H1 (cell line): ENCODE data around the gene TP53RK. TPM values are rescaled to one million over a fixed set of nuclear protein-coding genes. Genes with fewer than 3 reads are reported as not detected.
A peak's percentile ranks its signal among the peaks of the same experiment; 100 is the strongest.

Experiments
- CTCF ChIA-PET: fragments of 300-600 bp; sonication (Branson Sonifier 250); formaldehyde crosslinking; loops from one replicate; lab custom pipeline; 2021; ENCODE audit not compliant: partially characterized antibody; lab: Charles Lee
- POLR2A ChIA-PET: fragments of 300-600 bp; sonication (Branson Sonifier 250); formaldehyde crosslinking; loops from one replicate; lab custom pipeline; 2021; ENCODE audit warnings: inconsistent platforms; ENCODE audit not compliant: partially characterized antibody; lab: Charles Lee
- DNase-seq, 2 experiments: peaks; one replicate each; pipeline versions ENCODE4 v3.0.0 to v3.0.0-alpha.2; 2010 to 2022; ENCODE audit warnings: low spot score in 2 of 2, low read depth in 1 of 2, mixed read lengths in 1 of 2
- FAIRE-seq: peaks from 2 replicates; lab custom pipeline; 2011; peaks lifted over from hg19 to GRCh38; lab: Jason Lieb, UNC
- H2AFZ ChIP-seq: 2 replicates; pipeline ENCODE4 v1.8.1; 2012; ENCODE audit warnings: low read length, inconsistent platforms
- H2AK5ac ChIP-seq: 2 replicates; pipeline ENCODE4 v1.6.1; 2013; ENCODE audit warnings: low read depth, low read length
- H2BK120ac ChIP-seq: replicated peaks from 2 replicates; pipeline ENCODE3; 2013; ENCODE audit warnings: low read depth, low read length, inconsistent platforms
- H2BK12ac ChIP-seq: 2 replicates; pipeline ENCODE4 v1.6.1; 2013; ENCODE audit warnings: low read depth, low read length
- H2BK15ac ChIP-seq: 2 replicates; pipeline ENCODE4 v1.6.1; 2013; ENCODE audit warnings: low read length
- H2BK20ac ChIP-seq: 2 replicates; pipeline ENCODE4 v1.6.1; 2013; ENCODE audit warnings: low read length
- H2BK5ac ChIP-seq: 2 replicates; pipeline ENCODE4 v1.6.1; 2013; ENCODE audit warnings: low read depth, low read length
- H3K14ac ChIP-seq: 2 replicates; pipeline ENCODE4 v1.6.1; 2013; ENCODE audit warnings: inconsistent platforms; ENCODE audit not compliant: insufficient read length
- H3K18ac ChIP-seq: 2 replicates; pipeline ENCODE4 v1.6.1; 2013; ENCODE audit warnings: low read length; ENCODE audit errors: extremely low read depth
- H3K23ac ChIP-seq: 2 replicates; pipeline ENCODE4 v1.6.1; 2013; ENCODE audit warnings: inconsistent platforms; ENCODE audit not compliant: insufficient read length
- H3K23me2 ChIP-seq: 2 replicates; pipeline ENCODE4 v1.6.1; 2013; ENCODE audit warnings: low read depth, low read length
- H3K27ac ChIP-seq: 2 replicates; pipeline ENCODE4 v1.6.1; 2011; ENCODE audit warnings: low read depth, low read length, inconsistent platforms
- H3K27me3 ChIP-seq, 4 experiments: replicated peaks in 1 of 4; 1 replicate in 1 of 4; 2 replicates in 3 of 4; pipeline versions ENCODE4 v1.6.1 to v1.8.1; 2011 to 2013; ENCODE audit warnings: low read length in 3 of 4, mild to moderate bottlenecking in 3 of 4, inconsistent platforms in 2 of 4, mixed read lengths in 2 of 4, moderate library complexity in 1 of 4; ENCODE audit not compliant: control insufficient read depth in 3 of 4, insufficient read depth in 3 of 4; ENCODE audit errors: extremely low read depth in 1 of 4
- H3K36me3 ChIP-seq, 4 experiments: 2 replicates each; pipeline versions ENCODE4 v1.6.1 to v1.8.1; 2011 to 2013; ENCODE audit warnings: mild to moderate bottlenecking in 4 of 4, low read length in 3 of 4, moderate library complexity in 2 of 4, control low read depth in 1 of 4, inconsistent platforms in 1 of 4; ENCODE audit not compliant: insufficient read depth in 4 of 4, control insufficient read depth in 2 of 4
- H3K4ac ChIP-seq: replicated peaks from 2 replicates; pipeline ENCODE3; 2013; ENCODE audit warnings: low read length, low read depth, mixed read lengths, inconsistent platforms; ENCODE audit not compliant: insufficient read length
- H3K4me1 ChIP-seq, 4 experiments: replicated peaks in 1 of 4; 1 replicate in 1 of 4; 2 replicates in 3 of 4; pipeline versions ENCODE4 v1.6.1 to v1.8.1; 2011 to 2013; ENCODE audit warnings: low read length in 3 of 4, inconsistent platforms in 2 of 4, mixed read lengths in 1 of 4; ENCODE audit not compliant: insufficient read depth in 4 of 4, control insufficient read depth in 3 of 4
- H3K4me2 ChIP-seq, 2 experiments: 2 replicates each; pipeline versions ENCODE4 v1.6.1 to v1.8.1; 2011 to 2013; ENCODE audit warnings: low read depth in 2 of 2, low read length in 2 of 2, control low read depth in 1 of 2, inconsistent platforms in 1 of 2, mild to moderate bottlenecking in 1 of 2; ENCODE audit not compliant: insufficient read depth in 1 of 2
- H3K4me3 ChIP-seq, 4 experiments: fragments of 200-600, 300-600 bp in 1 of 4; sonication (generic), shearing (Covaris generic), sonication (Bioruptor Twin) in 1 of 4; 2 replicates each; pipeline versions ENCODE4 v1.5.1 to v1.8.1; 2011 to 2016; ENCODE audit warnings: low read length in 4 of 4, low read depth in 3 of 4, control low read depth in 2 of 4, inconsistent platforms in 2 of 4, mild to moderate bottlenecking in 2 of 4, mixed read lengths in 1 of 4, moderate library complexity in 1 of 4; ENCODE audit not compliant: insufficient read depth in 2 of 4; ENCODE audit errors: extremely low read depth in 1 of 4
- H3K56ac ChIP-seq: replicated peaks from 2 replicates; pipeline ENCODE3; 2013; ENCODE audit warnings: low read depth, mild to moderate bottlenecking, mixed read lengths, low read length, inconsistent platforms; ENCODE audit not compliant: insufficient read length
- H3K79me1 ChIP-seq: 2 replicates; pipeline ENCODE4 v1.6.1; 2013; ENCODE audit warnings: low read depth, low read length, control low read depth
- H3K79me2 ChIP-seq, 2 experiments: 2 replicates each; pipeline versions ENCODE4 v1.6.1 to v1.8.1; 2012 to 2013; ENCODE audit warnings: low read length in 2 of 2, mild to moderate bottlenecking in 2 of 2, inconsistent platforms in 1 of 2; ENCODE audit not compliant: insufficient read depth in 2 of 2, control insufficient read depth in 1 of 2
- H3K9ac ChIP-seq, 4 experiments: replicated peaks in 1 of 4; 1 replicate in 1 of 4; 2 replicates in 3 of 4; pipeline versions ENCODE4 v1.6.1 to v1.8.1; 2011 to 2013; ENCODE audit warnings: low read depth in 3 of 4, low read length in 3 of 4, control low read depth in 2 of 4, mild to moderate bottlenecking in 2 of 4, moderate library complexity in 2 of 4, inconsistent platforms in 1 of 4; ENCODE audit errors: extremely low read depth in 1 of 4
- H3K9me3 ChIP-seq, 2 experiments: 2 replicates each; pipeline versions ENCODE4 v1.6.1 to v1.8.1; 2012 to 2013; ENCODE audit warnings: mild to moderate bottlenecking in 2 of 2, moderate library complexity in 2 of 2, control low read depth in 1 of 2, inconsistent platforms in 1 of 2, low read depth in 1 of 2, low read length in 1 of 2, mixed read lengths in 1 of 2; ENCODE audit not compliant: insufficient read depth in 2 of 2
- H4K20me1 ChIP-seq, 2 experiments: replicated peaks in 1 of 2; 2 replicates each; pipeline versions ENCODE3 to v1.8.1; 2011 to 2013; ENCODE audit warnings: inconsistent platforms in 2 of 2, low read length in 2 of 2, mild to moderate bottlenecking in 1 of 2; ENCODE audit not compliant: insufficient read depth in 2 of 2, control insufficient read depth in 1 of 2
- H4K5ac ChIP-seq: 2 replicates; pipeline ENCODE4 v1.6.1; 2013; ENCODE audit warnings: low read length, low read depth, mixed read lengths, inconsistent platforms; ENCODE audit not compliant: insufficient read length
- H4K8ac ChIP-seq: 2 replicates; pipeline ENCODE4 v1.8.0; 2013; ENCODE audit warnings: mild to moderate bottlenecking, moderate library complexity, low read length, inconsistent platforms; ENCODE audit not compliant: insufficient read depth; ENCODE audit errors: extremely low read depth
- H4K91ac ChIP-seq: replicated peaks from 2 replicates; pipeline ENCODE3; 2013; ENCODE audit warnings: low read length, mixed read lengths, inconsistent platforms; ENCODE audit not compliant: insufficient read length
- EGR1 ChIP-seq: IDR thresholded peaks from 2 replicates; pipeline ENCODE4 v1.6.1; 2011; ENCODE audit warnings: low read depth, low read length, borderline replicate concordance
- EP300 ChIP-seq, 2 experiments: IDR thresholded peaks; 1 replicate in 1 of 2; 2 replicates in 1 of 2; pipeline ENCODE4 v1.6.1; 2011 to 2012; ENCODE audit warnings: low read depth in 2 of 2, low read length in 2 of 2, mild to moderate bottlenecking in 2 of 2, borderline replicate concordance in 1 of 2, inconsistent platforms in 1 of 2, moderate library complexity in 1 of 2
- EZH2 ChIP-seq: fragments of 200-600 bp; sonication (generic); IDR thresholded peaks from 2 replicates; pipeline ENCODE4 v1.7.1; 2012; ENCODE audit warnings: low read depth, mild to moderate bottlenecking, moderate library complexity, low read length, inconsistent platforms; ENCODE audit not compliant: severe bottlenecking
- MAX ChIP-seq: IDR thresholded peaks from 2 replicates; pipeline ENCODE4 v1.6.1; 2012; ENCODE audit warnings: inconsistent platforms
- RBBP5 ChIP-seq: IDR thresholded peaks from 2 replicates; pipeline ENCODE4 v1.7.1; 2012; ENCODE audit warnings: low read depth, mild to moderate bottlenecking, inconsistent platforms, low read length, moderate library complexity, borderline replicate concordance
- SP4 ChIP-seq: IDR thresholded peaks from 2 replicates; pipeline ENCODE4 v1.6.1; 2012; ENCODE audit warnings: low read length, inconsistent platforms
- TBP ChIP-seq: IDR thresholded peaks from 2 replicates; pipeline ENCODE4 v1.6.1; 2011; ENCODE audit warnings: low read depth, low read length, improper control_type of control experiment
- WGBS, 2 experiments: shearing (Covaris generic) in 1 of 2; methylation state at CpG; one replicate each; pipeline versions ENCODE4 v1.1.6 to v1.1.7; 2013 to 2015; ENCODE audit warnings: low lambda C conversion rate in 2 of 2, mixed read lengths in 2 of 2, inconsistent platforms in 1 of 2, low coverage in 1 of 2, missing lambda C conversion rate in 1 of 2; ENCODE audit not compliant: insufficient replicate concordance in 2 of 2, insufficient coverage in 1 of 2, insufficient read length in 1 of 2; ENCODE audit errors: extremely low coverage in 1 of 2, missing lambda C conversion rate in 1 of 2; 5-methylcytosine and 5-hydroxymethylcytosine counted together
- polyA plus RNA-seq, 7 experiments: library from polyadenylated mRNA; depleted of rRNA in 3 of 7; stranded (reverse) in 5 of 7; unstranded in 2 of 7; fragments of >200 nt in 5 of 7; fragments of 200-250 nt in 2 of 7; gene quantifications; 1 replicate in 5 of 7; 2 replicates in 1 of 7; 4 replicates in 1 of 7; pipeline versions ENCODE4 v1.2.1 to v1.2.3, GENCODE V29; 2011 to 2013; ENCODE audit warnings: missing spikeins in 2 of 7, mixed read lengths in 2 of 7
- total RNA-seq: library from RNA; stranded (reverse); fragmentation: NEBNext Ultra II Directional; extraction: Animal tissue kit (Norgen Biotek cat#: 25700); gene quantifications from 2 replicates; pipeline ENCODE4 v1.2.1, GENCODE V29; 2021

The TP53RK gene
- total and polyA plus RNA-seq, 2 of the 8 experiments (the other 6 are each of a cell fraction or from before 2014, with no cell fraction given): 8.5 to 16.3 TPM

GRCh38 chr20:46705378-46705729 is 16.1 kb upstream of the TP53RK start:
- Histone ChIP-seq H3K9ac (no peak overlapping the region), H4K5ac (no peak overlapping the region), H4K91ac (peak overlapping the region; percentile 22), H3K14ac (no peak overlapping the region), H2BK12ac (0 out of 2 replicates have a peak overlapping the region, but pooled peaks have one; percentile 20), H2BK15ac (no peak overlapping the region), H3K36me3 (no peaks in the 10 kb centered on the region), H4K20me1 (no peaks in the 10 kb centered on the region), H3K4me1 (peaks cover 4 to 19% (median 18%) of the 10 kb centered on the region in 4 experiments), H3K4me3 (no peak overlapping the region), H3K9me3 (peaks cover 0 to 12% of the 10 kb centered on the region in 2 experiments; a peak in 2 of 4 replicates), H3K23ac (no peak overlapping the region), H2BK20ac (0 out of 2 replicates have a peak overlapping the region, but pooled peaks have one; percentile 9), H3K18ac (no peak overlapping the region), H3K79me1 (no peaks in the 10 kb centered on the region), H3K56ac (no peak overlapping the region), H3K79me2 (no peaks in the 10 kb centered on the region), H2AK5ac (no peak overlapping the region; the same call in 1 of the 2 replicates), H2BK5ac (no peak overlapping the region), H3K27me3 (no peaks in the 10 kb centered on the region; a peak in 2 of 7 replicates), H3K23me2 (peaks cover 9% of the 10 kb centered on the region), H3K27ac (no peak overlapping the region; the same call in 1 of the 2 replicates), H3K4me2 (no peak overlapping the region), H2BK120ac (no peak overlapping the region), H3K4ac (no peak overlapping the region), H2AFZ (no peak overlapping the region; the same call in 1 of the 2 replicates), H4K8ac (no peak overlapping the region; the same call in 1 of the 2 replicates)
- ChIA-PET POLR2A (interaction anchor here (1.1 to 2.8 kb wide), 2 partner anchors 11 to 22 kb away, joined by 3 to 9 read pairs; no protein-coding TSS in a partner anchor), CTCF (interaction anchor here (1.6 to 3.8 kb wide), 2 partner anchors 9 to 11 kb away, joined by 4 to 18 read pairs; no protein-coding TSS in a partner anchor)
- 90% methylated on average over 4 of the region's 4 CpGs; no CpG with 5 or more reads in 1 of the 2 experiments for WGBS, 2 experiments
- FAIRE-seq (no peak), DNase-seq (no peak)
- TF ChIP-seq TBP: no peak
- no peak for TF ChIP-seq EP300 (IDR thresholded peaks at IDR 0.05; ENCODE audit: borderline replicate concordance in 1 of 2, low read depth in 2 of 2, low read length in 2 of 2)
- no peak for TF ChIP-seq EZH2
- TF ChIP-seq RBBP5: no peak
- TF ChIP-seq SP4: no peak
- no peak for TF ChIP-seq EGR1
- no peak for TF ChIP-seq MAX
